Measurements from ENCODE around the gene TGFB2.

Gene TGFB2

GRCh38 chr1:218392780-218393179, 47.6 kb downstream of the TGFB2 start:
- DNase-seq, result no peak

DNA sequence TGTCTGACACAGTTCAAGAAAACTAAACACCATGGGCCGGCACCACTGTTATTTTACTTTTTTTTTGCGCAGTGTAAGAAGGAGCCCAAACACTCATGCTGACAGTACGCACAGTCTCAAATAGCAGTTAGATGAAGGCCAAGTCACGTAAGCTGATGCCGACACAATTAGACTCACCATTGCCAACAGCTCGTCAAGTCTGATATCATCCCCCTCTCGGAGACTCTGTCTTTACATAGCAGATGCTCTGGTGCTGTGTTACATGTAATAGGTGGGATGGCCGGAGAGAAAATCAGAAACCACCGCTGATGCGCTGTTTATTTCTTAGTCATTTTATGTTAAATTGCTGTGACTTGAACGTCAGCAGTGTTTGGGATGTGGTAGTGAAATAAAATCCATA, 49.3 kb downstream of the TGFB2 start:
- no peak for DNase-seq

GRCh38 chr1:218394989-218395388, 49.9 kb downstream of the TGFB2 start:
- no peak for DNase-seq

DNA sequence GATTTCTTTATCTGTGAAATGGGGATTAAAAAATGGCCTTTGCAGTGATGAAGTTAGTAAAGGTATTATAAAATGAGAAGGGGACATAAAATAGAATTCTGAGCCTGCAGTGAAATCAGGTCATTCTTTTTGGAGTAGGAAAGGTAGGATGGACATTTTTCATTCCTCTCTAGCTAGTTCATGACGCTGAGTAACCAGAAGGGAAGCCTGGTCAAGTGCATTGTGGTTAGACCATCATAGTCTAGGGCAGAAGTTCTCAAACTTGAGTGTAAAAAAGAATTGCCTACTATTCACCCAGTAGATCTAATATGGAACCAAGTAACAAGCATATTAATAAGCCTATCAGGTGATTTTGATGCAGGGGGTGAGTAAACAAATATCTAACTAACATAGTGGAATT, 50.8 kb downstream of the TGFB2 start:
- no peak for DNase-seq

DNA sequence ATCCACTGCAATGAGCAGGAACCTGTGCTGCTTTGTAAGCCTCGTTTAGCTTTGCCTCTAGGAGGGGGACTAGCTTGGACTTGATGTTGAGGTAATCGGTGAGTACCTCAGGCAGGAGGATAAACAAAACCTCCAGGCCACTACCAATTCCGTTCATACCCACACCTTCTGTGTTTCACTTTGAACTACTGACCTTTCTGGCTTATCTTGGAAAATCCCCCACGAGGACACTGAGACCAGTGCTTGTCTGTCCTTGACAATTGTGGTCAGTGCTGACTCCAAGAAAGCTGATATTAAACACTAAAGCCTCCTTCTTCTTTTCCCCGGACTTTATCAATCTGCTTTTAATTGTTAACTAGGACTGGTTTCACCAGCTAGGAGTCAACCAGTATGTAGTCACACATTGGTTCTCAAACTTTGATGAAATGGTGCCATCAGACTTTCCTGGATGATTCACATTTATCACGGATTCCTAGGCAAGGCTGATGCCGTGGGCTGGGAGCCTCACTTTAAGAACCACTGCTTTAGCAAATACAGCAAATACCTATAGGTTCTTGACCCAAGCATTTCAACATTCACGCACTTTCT, 52.7 kb downstream of the TGFB2 start:
- no peak for DNase-seq

GRCh38 chr1:218400624-218401023, 55.5 kb downstream of the TGFB2 start:
- no peak for DNase-seq

DNA sequence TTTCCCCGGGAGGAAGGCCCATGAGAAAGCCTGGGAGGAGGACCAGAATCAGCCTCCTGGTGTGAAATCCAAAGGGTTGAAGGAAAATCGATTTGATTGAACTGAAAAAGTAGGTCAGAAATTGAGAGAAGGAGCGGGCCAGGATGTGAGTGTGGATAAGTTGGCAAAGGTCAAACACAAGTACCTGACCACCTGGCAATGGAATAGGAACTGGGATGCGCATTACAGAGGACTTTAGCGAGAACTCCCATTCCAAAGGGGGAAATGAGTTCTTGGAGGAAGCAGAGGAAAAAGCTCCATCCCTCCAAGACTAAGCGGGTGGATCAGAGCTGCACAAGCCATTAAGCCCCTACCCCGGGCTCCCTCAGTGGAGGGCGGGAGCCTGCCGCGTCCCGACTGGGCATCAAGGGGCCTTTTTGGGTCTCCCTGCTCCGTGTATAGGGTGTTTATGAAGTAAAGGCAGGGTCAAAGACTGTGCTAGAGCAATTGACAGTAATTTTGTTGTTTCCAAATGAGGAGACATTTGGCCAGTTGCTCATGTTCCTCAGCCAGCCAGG, 56.4 kb downstream of the TGFB2 start:
- no peak for DNase-seq

- DNase-seq, result no peak
Observed at GRCh38 chr1:218401998-218402785, 57.1 kb downstream of the TGFB2 start.

DNA sequence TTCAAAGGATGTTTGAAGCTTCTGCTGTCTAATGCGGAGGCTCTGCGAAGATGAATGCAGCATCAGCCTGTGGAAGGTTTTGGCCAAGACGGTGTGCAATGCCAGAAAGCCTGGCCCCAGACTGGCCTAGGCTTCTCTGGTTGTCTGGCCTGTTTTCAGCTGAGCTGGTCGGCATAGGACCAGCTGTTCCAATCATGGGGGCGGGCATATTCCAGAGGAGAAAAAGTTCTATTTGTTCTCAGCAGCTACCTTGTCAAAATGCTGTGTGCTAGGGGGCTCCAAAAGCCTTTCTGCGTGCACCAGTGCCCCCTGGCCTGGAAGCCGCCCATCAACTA, 57.6 kb downstream of the TGFB2 start:
- no peak for DNase-seq

GRCh38 chr1:218403300-218403699, 58.2 kb downstream of the TGFB2 start:
- DNase-seq, result no peak

- no peak for DNase-seq
Observed at GRCh38 chr1:218407630-218408029, 62.5 kb downstream of the TGFB2 start.

DNA sequence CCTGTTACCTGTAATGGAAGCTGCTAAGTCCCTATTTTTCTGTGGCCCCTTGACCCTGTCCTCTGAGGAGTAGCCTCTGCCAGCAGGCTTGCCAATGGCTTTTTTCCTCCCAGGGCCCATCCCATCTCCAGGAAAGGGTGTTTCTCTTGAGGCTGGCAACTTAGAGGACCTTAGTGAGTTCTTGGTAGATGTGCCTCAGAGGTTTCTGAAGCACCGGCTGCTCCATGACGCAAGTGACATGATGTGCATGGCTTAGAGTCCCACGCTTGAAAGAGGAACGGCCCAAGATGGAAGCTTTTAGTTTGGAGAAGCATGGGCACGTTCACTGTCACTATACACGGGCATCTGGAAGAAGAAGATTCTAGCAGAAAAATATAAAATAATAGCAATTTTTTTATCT, 63.0 kb downstream of the TGFB2 start:
- DNase-seq, result no peak

DNA sequence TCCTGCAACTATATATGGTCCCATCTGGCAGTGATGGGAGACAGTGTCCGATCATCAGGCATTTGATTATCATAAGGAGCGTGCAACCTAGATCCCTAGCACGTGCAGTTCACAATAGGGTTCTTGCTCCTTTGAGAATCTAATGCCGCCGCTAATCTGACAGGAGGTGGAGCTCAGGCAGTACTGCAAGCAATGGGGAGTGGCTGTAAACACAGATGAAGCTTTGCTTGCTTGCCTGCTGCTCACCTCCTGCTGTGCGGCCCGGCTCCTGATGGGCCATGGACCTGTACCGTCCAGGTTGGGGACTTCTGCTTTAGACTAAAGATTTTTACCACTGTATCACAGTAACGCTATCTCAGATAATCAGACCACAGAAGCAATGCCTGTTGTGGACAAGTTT, 63.8 kb downstream of the TGFB2 start:
- DNase-seq, result no peak

- no peak for DNase-seq
Observed at GRCh38 chr1:218409946-218410510, 64.9 kb downstream of the TGFB2 start.

DNA sequence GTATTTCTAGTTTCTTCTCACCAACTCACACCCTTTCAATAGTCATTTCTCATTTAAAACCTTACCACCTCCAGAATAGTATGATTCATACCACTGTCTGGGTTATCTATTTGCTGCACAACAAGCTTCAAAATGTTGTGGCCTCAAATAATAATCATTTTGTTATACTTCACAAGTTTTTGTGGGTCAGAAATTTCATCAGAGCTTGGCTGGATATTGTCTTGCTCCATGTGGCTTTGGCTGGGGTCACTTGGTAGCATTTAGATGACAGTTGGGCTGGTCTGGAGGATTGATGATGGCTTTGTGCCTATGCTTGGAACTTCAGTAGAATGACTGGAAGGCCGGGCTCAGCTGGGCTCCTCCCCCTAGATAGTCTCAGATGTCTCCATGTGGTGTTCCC, 66.0 kb downstream of the TGFB2 start:
- DNase-seq, result no peak

GRCh38 chr1:218412171-218412570, 67.0 kb downstream of the TGFB2 start:
- no peak for DNase-seq

DNA sequence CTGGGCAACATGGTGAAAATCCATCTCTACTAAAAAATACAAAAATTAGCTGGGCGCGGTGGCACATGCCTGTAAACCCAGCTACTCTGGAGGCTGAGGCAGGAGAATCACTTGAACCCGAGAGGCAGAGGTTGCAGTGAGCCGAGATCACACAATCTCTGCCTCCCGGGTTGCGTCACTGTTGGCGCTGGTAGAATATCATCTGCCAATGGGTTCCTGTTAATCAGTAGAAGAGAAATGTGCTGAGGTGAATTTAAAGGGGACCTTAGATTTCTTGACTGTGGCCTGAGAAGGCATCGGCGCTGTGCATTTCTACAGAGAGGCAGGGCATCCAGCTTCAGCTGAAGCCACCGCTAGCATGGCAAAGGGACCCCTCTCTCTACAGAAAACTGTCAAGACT, 68.0 kb downstream of the TGFB2 start:
- no peak for DNase-seq

DNA sequence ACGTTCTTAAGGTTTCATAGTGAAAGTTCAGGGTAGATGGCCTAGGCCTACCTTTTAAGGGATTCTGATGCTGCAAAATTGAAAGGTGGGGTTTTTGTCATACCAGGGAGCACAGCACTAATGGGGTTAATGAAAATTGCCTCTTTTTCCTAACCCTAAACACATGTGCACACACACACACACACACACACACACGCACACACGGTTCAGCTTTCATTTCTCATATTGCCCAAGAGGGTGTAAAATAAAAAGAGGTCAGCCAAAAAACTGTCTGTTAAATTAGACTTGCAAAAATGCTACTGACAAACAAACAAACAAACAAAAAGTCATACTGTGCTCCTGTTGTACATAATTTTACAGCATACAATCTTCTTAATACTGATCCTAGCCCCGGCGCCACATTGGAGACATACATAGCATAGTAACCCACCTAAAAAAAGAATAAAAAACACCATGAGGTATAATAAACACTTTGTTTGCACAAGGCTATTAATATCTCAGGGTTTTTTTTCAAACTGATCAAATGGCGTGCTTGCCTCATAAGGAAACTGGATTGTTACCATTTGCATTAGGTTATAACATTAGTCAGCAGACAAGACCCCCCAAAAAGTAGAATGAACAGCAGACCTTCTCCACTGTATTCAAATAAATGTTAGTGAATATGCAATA, 69.1 kb downstream of the TGFB2 start:
- DNase-seq, result no peak

- no peak for DNase-seq
Observed at GRCh38 chr1:218415726-218416125, 70.6 kb downstream of the TGFB2 start.

GRCh38 chr1:218421531-218421930, 76.4 kb downstream of the TGFB2 start:
- no peak for DNase-seq

DNA sequence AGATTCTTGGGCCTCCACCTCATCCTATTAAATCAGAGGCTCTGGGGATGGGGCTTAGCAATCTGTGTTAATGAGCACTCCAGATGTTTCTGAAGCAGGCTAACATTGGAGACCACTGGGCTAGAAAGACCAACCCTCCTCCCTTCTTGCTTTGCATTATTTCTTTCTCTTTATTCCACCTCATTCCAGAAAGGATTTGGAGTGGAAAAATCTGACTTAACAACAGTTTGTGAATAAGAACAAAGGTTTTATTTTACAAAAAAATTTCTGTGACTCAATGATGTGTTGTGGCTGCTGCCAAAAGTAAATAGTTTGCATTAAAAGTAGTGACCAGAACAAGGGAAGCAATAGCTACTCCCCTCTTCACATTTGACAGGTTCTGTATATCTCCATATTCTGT, 79.4 kb downstream of the TGFB2 start:
- no peak for DNase-seq

DNA sequence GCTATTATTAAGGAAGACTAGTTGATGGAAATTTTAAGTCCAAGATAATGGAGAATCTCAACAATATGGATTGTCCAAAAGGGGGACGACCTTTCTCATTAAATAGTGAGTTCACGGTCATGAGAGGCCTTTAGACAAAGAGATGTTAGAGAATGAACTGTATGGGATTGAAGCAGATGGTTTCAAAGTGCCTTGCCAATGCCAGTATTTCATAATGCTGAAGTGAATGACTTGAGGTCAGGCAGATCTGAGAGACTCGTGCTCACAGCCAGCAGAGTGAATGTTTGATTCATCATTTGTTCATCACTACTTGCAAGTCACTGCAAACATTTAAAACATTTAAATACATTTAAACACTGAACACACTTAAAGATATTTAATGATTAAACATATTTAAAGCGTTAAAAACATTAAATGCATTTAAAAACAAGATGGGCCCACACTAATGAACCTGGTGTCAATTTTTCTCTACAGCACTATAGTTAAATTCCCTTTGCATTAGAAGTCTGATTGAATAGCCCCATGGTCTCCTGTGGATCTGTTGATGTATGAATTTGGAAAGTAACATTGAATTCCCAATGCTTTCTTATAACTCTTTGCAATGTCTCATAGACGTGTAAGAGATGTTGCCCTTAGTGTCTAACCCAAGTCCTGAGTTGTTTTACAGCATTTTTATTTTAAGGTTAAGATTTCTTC, 80.7 kb downstream of the TGFB2 start:
- DNase-seq, result no peak

DNA sequence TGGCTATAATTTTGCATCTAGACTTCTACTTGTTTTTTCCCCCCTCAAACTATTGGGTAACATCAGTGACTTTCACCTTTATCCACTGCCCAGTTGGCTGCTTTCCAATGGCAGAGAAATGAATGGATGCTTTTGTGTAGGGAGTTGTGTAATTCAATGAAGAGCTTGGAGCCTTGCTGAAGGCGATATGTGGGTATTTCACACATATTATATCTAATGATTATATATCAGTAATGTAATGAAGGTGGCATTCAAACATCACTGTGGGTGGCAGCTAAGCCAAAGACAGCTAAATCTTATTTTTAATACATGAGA, 81.2 kb downstream of the TGFB2 start:
- no peak for DNase-seq
